ENCODE data around the gene LSM6.
A peak's percentile ranks its signal among the peaks of the same experiment; 100 is the strongest.

LSM6 gene

GRCh38 chr4:146175541-146176453 is at the start of gene LSM6:
Gene LSM6, plus strand, starts transcription at chr4:146175718. Its CDS starts 7,204 bp downstream, at chr4:146182922.
- peak; percentile 73 for DNase-seq (ENCODE audit: low read depth)

GRCh38 chr4:146132445-146132844 is 43.1 kb upstream of the LSM6 start:
- DNase-seq (ENCODE audit: low read depth), result no peak

GRCh38 chr4:146134761-146135445 is 40.6 kb upstream of the LSM6 start:
- no peak for DNase-seq (ENCODE audit: low read depth)

- DNase-seq (ENCODE audit: low read depth), result no peak
Measured at GRCh38 chr4:146135941-146136340, 39.6 kb upstream of the LSM6 start.

GRCh38 chr4:146142768-146143167 is 32.8 kb upstream of the LSM6 start:
- no peak for DNase-seq (ENCODE audit: low read depth)

- DNase-seq (ENCODE audit: low read depth), result no peak
Measured at GRCh38 chr4:146143888-146144287, 31.6 kb upstream of the LSM6 start.

GRCh38 chr4:146146918-146147317 is 28.6 kb upstream of the LSM6 start:
- no peak for DNase-seq (ENCODE audit: low read depth)

GRCh38 chr4:146148021-146148420 is 27.5 kb upstream of the LSM6 start:
- no peak for DNase-seq (ENCODE audit: low read depth)

- no peak for DNase-seq (ENCODE audit: low read depth)
Measured at GRCh38 chr4:146154057-146154456, 21.5 kb upstream of the LSM6 start.

- no peak for DNase-seq (ENCODE audit: low read depth)
Measured at GRCh38 chr4:146155152-146155724, 20.3 kb upstream of the LSM6 start.

- no peak for DNase-seq (ENCODE audit: low read depth)
Measured at GRCh38 chr4:146158036-146158745, 17.3 kb upstream of the LSM6 start.

- DNase-seq (ENCODE audit: low read depth), result no peak
Measured at GRCh38 chr4:146159384-146160058, 16.0 kb upstream of the LSM6 start.

GRCh38 chr4:146161243-146161642 is 14.3 kb upstream of the LSM6 start:
- DNase-seq (ENCODE audit: low read depth), result no peak

GRCh38 chr4:146165221-146165620 is 10.3 kb upstream of the LSM6 start:
- no peak for DNase-seq (ENCODE audit: low read depth)

GRCh38 chr4:146165840-146166239 is 9.7 kb upstream of the LSM6 start:
- DNase-seq (ENCODE audit: low read depth), result no peak

- no peak for DNase-seq (ENCODE audit: low read depth)
Measured at GRCh38 chr4:146170149-146170548, 5.4 kb upstream of the LSM6 start.

GRCh38 chr4:146176891-146177290 is 1.4 kb downstream of the LSM6 start:
- DNase-seq (ENCODE audit: low read depth), result no peak

GRCh38 chr4:146178126-146178525 is 2.6 kb downstream of the LSM6 start:
- DNase-seq (ENCODE audit: low read depth), result no peak

GRCh38 chr4:146179784-146180370 is 4.4 kb downstream of the LSM6 start:
- no peak for DNase-seq (ENCODE audit: low read depth)

GRCh38 chr4:146182443-146182842 is 6.9 kb downstream of the LSM6 start:
- DNase-seq (ENCODE audit: low read depth), result no peak

- DNase-seq (ENCODE audit: low read depth), result no peak
Measured at GRCh38 chr4:146183209-146183608, 7.7 kb downstream of the LSM6 start.

Measured in activated T-cell treated with anti-CD3 and anti-CD28 coated beads for 1 hour (primary cell).